GM21423 (cell line): ENCODE measurements around the gene RASD2.
A peak's percentile ranks its signal among the peaks of the same experiment; 100 is the strongest.

Experiments used
- ATAC-seq: cut with Tn5 transposase; IDR thresholded peaks from one replicate; pipeline ENCODE4 v1.9.1; 2021; ENCODE audit warnings: mild to moderate bottlenecking, moderate library complexity; ENCODE audit not compliant: unreplicated experiment

Gene RASD2

GRCh38 chr22:35539910-35540594 lies 579 bp upstream of the RASD2 start:
- peak; percentile 53 for ATAC-seq

DNA sequence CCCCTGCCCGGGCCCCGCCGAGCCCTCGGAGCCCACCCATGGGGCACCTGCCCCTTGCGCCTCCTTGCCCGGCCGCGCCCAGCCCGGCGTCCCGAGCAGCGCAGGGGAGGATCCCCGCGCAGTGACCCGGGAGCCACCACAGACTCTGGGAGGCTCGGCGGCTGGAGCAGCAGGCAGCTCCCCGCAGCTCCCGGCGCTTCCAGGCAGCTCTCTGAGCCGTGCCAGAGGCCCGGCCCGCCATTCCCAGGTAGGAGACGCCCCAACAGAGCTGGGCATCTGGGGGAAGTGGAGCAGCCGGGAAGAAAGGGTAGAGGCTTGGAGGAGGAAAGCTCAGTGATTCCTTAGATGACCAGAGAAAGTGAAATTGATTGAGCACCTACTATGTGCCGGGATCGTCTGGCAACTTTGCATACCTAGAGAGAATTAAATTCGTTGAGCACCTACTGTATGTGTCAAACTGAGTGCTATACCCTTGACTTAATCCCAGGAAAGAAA lies 670 bp downstream of the RASD2 start:
- no peak for ATAC-seq

DNA sequence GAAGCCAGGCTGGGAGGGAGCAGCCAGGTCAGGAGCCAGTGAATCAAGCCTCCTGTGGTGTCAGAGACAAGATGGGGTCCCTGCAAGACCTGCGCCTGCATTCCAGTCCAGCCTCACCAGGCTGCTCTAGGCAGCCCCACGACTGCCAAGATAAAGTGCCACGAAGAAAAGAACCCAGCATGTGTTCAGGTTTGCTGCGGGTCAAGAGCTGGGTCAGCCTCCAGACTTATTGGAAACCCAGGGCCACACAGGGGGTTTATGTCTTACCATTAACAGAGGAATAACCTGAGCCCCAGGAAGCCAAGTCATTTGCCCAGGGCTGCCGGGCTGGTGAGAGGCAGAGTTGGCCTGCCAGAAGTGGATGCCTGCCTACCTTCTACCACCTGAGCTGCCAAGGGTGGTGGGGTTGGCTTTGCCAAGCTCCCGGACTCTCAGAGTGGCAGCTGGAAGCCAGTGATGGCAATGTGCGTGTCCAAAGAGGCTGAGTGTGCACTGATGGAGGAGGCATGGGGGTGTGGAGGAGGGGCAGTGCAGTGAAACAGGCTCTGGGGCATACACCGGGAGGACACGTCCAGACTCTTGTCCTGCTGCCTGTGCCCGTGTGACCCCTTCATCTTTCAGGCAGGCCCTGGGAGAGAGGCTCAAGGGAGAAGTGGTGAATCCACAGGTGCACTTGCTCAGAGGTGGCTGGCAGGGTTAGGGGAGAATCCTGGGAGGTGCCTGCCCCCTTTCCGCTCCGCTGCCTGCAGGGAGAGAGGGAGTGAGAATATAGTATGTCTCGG lies 1.7 kb downstream of the RASD2 start:
- ATAC-seq, result no peak

DNA sequence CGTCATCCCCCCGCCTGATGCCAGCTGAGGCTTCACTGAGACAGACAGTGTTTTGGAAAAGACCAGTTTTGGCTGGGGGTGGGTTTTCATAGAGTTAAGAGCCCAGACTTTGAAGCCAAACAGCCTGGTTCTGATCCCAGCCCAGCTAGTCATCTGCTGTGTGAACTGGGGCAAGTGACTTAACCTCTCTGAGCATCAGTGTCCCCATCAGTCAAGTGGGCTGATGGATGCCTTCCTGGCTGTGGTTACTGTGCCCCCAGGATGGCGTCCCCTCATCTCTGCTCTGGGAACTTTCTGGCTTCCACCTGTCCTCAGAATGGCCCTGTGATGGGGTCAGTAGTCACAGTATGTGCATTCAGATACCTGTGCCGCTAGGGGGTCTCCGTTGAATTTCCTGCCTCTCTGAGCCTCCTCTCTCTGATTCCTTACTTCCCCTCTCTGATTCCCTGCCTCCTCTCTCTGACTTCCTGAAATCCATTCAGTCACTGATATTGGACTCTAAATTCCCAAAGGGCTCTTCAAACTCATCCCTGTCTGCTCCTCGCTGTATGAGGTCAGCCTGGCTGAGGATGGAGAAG lies 2.4 kb downstream of the RASD2 start:
- no peak for ATAC-seq

- ATAC-seq, result no peak
These were observed 3.1 kb downstream of the RASD2 start for GRCh38 chr22:35543702-35544101.

DNA sequence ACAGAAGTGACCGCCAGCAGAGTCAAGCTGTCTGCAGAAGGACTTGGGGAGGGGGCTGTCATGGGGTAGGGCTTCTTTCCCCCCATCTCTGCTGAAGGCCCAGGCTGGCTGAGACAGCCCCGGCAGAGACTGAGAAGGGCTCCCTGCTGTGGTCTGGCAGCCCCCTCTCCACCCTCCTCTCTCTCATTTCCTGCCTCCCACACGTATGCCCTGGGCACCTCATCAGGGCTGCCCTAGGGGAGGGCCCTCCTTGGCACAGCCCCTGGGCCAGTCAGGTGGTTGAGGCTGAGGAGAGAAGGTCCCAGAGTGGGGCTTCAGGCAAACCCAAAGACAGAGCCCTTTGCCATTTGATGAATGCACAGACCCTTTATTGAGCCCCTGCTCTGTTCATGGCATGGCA lies 3.6 kb downstream of the RASD2 start:
- ATAC-seq, result no peak

DNA sequence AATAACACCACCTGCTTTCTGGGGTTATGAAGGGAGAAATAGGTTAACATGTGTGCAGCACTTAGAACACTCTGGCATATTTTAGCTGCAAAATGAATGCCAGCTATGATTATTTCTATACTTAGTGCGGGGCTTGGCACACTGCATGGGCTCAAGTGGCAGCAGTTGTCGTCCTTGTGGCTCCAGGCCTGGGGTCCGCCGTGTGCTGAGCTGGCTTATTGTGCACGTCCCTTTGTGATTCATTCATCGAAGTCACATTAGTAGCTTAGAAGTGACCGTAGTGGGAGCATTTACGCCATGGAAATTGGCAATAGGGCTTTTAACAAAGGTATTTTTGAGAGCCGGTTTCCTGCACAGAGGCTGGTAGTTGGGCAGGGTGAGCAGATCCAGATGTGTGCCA lies 4.2 kb downstream of the RASD2 start:
- no peak for ATAC-seq

DNA sequence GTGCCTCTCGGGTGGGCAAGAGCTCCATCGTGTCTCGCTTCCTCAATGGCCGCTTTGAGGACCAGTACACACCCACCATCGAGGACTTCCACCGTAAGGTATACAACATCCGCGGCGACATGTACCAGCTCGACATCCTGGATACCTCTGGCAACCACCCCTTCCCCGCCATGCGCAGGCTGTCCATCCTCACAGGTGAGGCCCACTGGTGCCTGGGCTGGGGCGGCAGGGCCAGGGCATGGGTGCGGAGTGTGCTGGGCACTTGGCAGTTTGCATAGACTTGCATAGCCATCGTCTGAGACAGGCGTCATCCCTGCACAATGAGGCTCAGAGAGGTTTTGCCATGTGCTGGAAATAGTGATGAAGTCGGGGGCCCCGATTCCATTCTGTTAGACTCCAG lies 6.3 kb downstream of the RASD2 start:
- ATAC-seq, result no peak

DNA sequence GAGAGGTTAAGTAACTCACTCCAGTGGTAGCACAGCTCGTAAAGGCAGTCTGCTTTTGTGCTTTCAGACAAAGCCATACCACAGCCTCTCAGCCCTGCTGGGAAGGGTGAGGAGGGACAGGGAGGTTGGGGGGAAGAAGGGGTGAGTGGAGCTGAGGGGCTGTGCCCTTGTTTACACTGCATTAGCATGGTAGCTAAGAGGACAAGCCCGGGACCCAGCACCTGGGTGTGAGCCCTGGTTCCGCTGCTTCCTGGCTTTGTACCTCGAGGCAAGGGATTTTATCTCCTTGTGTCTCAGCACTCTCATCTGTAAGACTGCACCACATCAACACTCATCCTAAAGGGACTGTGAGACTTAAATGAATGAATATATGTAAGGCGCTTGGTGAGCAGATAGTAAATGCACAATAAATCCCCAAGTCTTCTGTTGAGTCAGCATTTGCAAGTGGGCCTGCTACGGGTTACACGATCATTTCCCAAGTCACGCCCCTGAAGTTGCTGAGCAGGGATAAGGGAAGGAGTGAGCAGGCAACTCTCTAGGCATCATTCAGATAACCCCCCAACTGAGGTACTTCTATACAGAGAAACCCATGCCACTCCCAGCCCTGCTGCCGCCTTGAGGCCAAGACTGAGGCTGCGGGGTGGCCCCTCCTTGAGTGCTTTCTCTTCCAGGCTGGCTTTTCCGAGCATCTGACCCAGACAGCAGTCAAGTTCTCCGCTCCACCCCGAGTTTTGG lies 7.5 kb downstream of the RASD2 start:
- ATAC-seq, result no peak

GRCh38 chr22:35548722-35549112 lies 8.1 kb downstream of the RASD2 start:
- no peak for ATAC-seq

GRCh38 chr22:35549328-35549727 lies 8.7 kb downstream of the RASD2 start:
- ATAC-seq, result no peak

DNA sequence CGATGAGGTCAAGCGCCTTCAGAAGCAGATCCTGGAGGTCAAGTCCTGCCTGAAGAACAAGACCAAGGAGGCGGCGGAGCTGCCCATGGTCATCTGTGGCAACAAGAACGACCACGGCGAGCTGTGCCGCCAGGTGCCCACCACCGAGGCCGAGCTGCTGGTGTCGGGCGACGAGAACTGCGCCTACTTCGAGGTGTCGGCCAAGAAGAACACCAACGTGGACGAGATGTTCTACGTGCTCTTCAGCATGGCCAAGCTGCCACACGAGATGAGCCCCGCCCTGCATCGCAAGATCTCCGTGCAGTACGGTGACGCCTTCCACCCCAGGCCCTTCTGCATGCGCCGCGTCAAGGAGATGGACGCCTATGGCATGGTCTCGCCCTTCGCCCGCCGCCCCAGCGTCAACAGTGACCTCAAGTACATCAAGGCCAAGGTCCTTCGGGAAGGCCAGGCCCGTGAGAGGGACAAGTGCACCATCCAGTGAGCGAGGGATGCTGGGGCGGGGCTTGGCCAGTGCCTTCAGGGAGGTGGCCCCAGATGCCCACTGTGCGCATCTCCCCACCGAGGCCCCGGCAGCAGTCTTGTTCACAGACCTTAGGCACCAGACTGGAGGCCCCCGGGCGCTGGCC lies 11.0 kb downstream of the RASD2 start:
- no peak for ATAC-seq

DNA sequence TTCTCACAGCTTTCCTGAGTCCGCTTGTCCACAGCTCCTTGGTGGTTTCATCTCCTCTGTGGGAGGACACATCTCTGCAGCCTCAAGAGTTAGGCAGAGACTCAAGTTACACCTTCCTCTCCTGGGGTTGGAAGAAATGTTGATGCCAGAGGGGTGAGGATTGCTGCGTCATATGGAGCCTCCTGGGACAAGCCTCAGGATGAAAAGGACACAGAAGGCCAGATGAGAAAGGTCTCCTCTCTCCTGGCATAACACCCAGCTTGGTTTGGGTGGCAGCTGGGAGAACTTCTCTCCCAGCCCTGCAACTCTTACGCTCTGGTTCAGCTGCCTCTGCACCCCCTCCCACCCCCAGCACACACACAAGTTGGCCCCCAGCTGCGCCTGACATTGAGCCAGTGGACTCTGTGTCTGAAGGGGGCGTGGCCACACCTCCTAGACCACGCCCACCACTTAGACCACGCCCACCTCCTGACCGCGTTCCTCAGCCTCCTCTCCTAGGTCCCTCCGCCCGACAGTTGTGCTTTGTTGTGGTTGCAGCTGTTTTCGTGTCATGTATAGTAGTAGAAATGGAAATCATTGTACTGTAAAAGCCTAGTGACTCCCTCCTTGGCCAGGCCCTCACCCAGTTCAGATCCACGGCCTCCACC lies 11.7 kb downstream of the RASD2 start:
- no peak for ATAC-seq

- no peak for ATAC-seq
These were observed 12.2 kb downstream of the RASD2 start for GRCh38 chr22:35552846-35553245.

GRCh38 chr22:35553341-35553740 lies 12.7 kb downstream of the RASD2 start:
- no peak for ATAC-seq

DNA sequence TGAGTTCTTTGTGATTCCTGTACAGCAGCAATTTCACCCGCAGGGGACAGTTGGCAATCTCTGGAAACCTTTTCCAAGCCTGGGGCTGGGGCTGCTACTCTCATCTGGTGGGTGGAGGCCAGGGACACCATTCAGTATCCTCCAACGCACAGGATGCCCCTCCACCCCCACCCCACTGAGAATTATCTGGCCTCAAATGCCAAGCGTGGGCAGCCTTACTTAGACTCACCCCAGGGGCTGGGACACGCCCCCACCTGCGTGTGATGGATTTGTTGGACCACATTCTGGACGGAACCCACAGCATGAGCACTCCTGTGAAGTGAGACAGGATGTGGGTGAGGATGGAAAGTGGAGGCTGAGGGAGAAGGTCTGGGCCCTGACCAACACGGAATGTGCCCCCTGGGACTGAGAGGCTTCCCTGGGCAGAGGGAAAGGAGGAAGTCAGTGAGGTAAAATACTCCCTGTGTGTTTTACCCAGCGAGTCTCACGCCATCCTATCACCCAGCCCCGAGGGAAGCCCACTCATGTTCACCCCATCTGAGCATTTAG lies 13.7 kb downstream of the RASD2 start:
- ATAC-seq, result no peak

GRCh38 chr22:35555483-35555890 lies 14.9 kb downstream of the RASD2 start:
- no peak for ATAC-seq

- ATAC-seq, result no peak
These were observed 15.4 kb downstream of the RASD2 start for GRCh38 chr22:35555946-35556547.

DNA sequence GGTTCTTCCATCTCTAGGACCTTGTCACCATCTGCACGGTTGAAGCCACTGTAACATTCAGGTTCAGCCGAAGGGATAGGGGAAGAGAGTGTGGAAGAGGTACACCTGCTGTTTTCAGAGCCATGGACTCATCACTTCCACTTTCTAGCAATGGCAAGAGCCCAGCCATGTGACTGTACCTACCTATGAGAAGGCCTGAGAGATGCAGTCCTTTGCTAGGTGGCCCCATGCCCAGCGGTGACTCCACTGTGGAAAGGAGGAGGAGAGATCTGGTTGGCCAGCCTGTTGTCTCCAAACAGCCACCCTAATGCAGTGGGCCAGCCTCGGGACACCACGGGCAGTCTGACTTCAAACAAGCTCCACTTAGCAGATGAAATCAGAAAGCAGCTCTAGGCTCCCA lies 16.0 kb downstream of the RASD2 start:
- ATAC-seq, result no peak

GRCh38 chr22:35558031-35558430 lies 17.4 kb downstream of the RASD2 start:
- ATAC-seq, result no peak
